ENCODE data around the gene RHOT2. TPM values are rescaled to one million over a fixed set of nuclear protein-coding genes. Genes with fewer than 3 reads are reported as not detected.

Gene RHOT2
- total RNA-seq, 1 donor from 2014 or later = 189 TPM

DNA sequence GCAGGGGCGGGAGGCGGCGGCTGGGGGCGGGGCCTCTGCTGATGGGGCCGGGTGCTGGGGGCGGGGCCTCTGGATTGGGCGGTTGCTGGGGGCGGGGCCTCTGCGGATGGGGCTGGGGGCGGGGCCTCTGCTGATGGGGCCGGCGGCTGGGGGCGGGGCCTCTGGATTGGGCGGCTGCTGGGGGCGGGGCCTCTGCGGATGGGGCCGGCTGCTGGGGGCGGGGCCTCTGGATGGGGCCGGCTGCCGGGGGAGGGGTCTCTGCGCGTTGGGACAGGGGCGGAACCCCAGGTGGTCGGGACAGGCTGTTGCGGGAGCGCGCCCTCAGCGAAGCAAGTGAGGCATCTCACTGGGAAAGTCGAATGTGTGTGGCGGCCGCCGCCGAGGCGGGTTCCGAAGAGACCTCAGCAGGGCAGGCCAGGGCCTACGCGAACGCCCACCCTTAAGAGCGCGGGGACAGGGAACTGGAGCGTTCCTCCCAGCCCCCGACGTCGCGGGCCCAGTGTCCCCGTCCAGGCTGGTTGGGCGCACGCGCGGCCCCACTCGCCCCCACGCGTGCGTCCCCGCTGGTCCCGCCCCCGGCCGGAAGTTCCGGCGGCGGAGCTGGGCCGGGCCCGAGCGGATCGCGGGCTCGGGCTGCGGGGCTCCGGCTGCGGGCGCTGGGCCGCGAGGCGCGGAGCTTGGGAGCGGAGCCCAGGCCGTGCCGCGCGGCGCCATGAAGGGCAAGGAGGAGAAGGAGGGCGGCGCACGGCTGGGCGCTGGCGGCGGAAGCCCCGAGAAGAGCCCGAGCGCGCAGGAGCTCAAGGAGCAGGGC is 12.1 kb downstream of the RHOT2 start, which contains the start of gene STUB1:
Gene STUB1, plus strand, starts transcription at position 597 of the 811 bp plus-strand sequence. Its CDS starts 116 bp downstream, at position 713.
- TF ChIP-seq, protein P1, sequence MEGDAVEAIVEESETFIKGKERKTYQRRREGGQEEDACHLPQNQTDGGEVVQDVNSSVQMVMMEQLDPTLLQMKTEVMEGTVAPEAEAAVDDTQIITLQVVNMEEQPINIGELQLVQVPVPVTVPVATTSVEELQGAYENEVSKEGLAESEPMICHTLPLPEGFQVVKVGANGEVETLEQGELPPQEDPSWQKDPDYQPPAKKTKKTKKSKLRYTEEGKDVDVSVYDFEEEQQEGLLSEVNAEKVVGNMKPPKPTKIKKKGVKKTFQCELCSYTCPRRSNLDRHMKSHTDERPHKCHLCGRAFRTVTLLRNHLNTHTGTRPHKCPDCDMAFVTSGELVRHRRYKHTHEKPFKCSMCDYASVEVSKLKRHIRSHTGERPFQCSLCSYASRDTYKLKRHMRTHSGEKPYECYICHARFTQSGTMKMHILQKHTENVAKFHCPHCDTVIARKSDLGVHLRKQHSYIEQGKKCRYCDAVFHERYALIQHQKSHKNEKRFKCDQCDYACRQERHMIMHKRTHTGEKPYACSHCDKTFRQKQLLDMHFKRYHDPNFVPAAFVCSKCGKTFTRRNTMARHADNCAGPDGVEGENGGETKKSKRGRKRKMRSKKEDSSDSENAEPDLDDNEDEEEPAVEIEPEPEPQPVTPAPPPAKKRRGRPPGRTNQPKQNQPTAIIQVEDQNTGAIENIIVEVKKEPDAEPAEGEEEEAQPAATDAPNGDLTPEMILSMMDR (conservative IDR thresholded peaks at IDR 0.05) = no peak

DNA sequence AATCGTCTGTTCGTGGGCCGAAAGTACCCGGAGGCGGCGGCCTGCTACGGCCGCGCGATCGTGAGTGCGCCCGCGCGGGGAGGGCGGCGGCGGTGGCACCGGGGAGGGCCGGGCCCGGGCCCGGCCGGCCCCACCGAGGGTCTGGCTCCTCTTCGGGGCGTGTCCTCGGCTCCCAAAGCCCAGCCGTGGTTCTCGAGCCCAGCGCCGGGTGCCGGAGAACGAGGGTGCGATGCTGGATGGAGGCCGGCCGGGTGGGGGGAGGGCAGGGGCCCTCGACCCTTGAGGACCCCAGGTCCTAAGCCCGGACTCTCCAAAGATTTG is 12.7 kb downstream of the RHOT2 start:
- TF ChIP-seq, protein P1 (conservative IDR thresholded peaks at IDR 0.05) = no peak
- H3K36me3 Mint-ChIP-seq (ENCODE audit: low read depth) = peaks cover 3% of the 10 kb centered on the region
- H3K9me3 Mint-ChIP-seq = no peaks in the 10 kb centered on the region
- peaks cover 12% of the 10 kb centered on the region for H3K27me3 Mint-ChIP-seq (ENCODE audit: low read depth)
- DNase-seq (ENCODE audit: low read depth, low spot score) = no peak
- no peak overlapping the region for H3K27ac Mint-ChIP-seq (ENCODE audit: unreplicated experiment)
- H3K4me1 Mint-ChIP-seq = peaks cover 18% of the 10 kb centered on the region
- peak overlapping the region; percentile 90 for H3K4me3 Mint-ChIP-seq

More for the DNA sequence above, 12.1 kb downstream of the RHOT2 start, which contains the start of gene STUB1:
- peaks cover 21% of the 10 kb centered on the region for H3K4me1 Mint-ChIP-seq
- H3K4me3 Mint-ChIP-seq = peak within 1 kb of the TSS; percentile 91
- H3K27me3 Mint-ChIP-seq (ENCODE audit: low read depth) = peaks cover 16% of the 10 kb centered on the region
- H3K9me3 Mint-ChIP-seq = no peaks in the 10 kb centered on the region
- peaks cover 3% of the 10 kb centered on the region for H3K36me3 Mint-ChIP-seq (ENCODE audit: low read depth)
- peak; percentile 92 for DNase-seq (ENCODE audit: low read depth, low spot score)
- peak within 1 kb of the TSS; percentile 91 for H3K27ac Mint-ChIP-seq (ENCODE audit: unreplicated experiment)

DNA sequence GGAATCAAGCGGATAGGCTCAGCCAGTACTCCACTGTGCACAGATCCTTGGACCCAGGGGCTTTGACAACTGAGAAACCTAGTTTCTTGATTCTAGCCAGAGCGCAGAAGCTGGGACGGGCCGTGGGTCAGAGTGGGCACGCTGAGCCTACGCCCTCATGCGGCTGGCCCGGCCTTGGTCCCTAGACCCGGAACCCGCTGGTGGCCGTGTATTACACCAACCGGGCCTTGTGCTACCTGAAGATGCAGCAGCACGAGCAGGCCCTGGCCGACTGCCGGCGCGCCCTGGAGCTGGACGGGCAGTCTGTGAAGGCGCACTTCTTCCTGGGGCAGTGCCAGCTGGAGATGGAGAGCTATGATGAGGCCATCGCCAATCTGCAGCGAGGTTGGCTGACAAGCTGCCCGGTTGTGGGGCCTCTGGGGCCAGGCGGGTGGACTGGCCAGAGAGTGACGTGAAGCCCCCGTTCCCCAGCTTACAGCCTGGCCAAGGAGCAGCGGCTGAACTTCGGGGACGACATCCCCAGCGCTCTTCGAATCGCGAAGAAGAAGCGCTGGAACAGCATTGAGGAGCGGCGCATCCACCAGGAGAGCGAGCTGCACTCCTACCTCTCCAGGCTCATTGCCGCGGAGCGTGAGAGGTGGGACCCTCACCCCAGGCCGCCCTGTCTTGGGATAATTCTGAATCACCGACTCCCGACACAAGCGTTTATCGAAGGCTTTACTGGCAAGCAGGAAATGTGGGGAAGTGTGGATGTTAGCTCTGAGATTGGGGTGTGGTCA is 13.2 kb downstream of the RHOT2 start:
- H3K27me3 Mint-ChIP-seq (ENCODE audit: low read depth) = peaks cover 14% of the 10 kb centered on the region
- H3K4me3 Mint-ChIP-seq = peak overlapping the region; percentile 90
- H3K4me1 Mint-ChIP-seq = peaks cover 18% of the 10 kb centered on the region
- TF ChIP-seq, protein P1 (conservative IDR thresholded peaks at IDR 0.05) = no peak
- no peak for DNase-seq (ENCODE audit: low read depth, low spot score)
- H3K27ac Mint-ChIP-seq (ENCODE audit: unreplicated experiment) = no peak overlapping the region
- H3K36me3 Mint-ChIP-seq (ENCODE audit: low read depth) = peaks cover 4% of the 10 kb centered on the region
- no peaks in the 10 kb centered on the region for H3K9me3 Mint-ChIP-seq

DNA sequence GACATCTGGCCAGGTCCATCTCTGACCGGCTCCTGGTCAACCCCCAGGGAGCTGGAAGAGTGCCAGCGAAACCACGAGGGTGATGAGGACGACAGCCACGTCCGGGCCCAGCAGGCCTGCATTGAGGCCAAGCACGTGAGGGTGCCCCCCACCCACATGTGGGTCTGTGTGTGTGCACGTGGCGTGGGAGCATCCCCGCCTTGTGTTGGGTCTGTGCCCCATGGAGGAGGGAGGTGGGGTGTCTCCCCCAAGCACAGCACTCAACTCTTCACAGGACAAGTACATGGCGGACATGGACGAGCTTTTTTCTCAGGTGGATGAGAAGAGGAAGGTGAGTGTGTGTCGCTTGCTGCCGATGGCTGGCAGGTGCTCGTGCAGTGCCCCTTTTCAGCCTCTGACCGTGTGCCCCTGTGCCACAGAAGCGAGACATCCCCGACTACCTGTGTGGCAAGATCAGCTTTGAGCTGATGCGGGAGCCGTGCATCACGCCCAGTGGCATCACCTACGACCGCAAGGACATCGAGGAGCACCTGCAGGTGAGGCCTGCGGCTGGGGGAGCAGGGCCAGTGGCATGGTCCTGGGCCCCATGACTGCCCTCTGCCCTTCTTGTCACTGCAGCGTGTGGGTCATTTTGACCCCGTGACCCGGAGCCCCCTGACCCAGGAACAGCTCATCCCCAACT is 14.0 kb downstream of the RHOT2 start:
- Mint-ChIP-seq H3K4me1 (peaks cover 18% of the 10 kb centered on the region), H3K27me3 (ENCODE audit: low read depth) (peaks cover 10% of the 10 kb centered on the region), H3K27ac (ENCODE audit: unreplicated experiment) (peak overlapping the region; percentile 12), H3K4me3 (peak overlapping the region; percentile 90), H3K9me3 (no peaks in the 10 kb centered on the region), H3K36me3 (ENCODE audit: low read depth) (peaks cover 5% of the 10 kb centered on the region)
- DNase-seq (ENCODE audit: low read depth, low spot score) = no peak
- TF ChIP-seq, protein P1 (conservative IDR thresholded peaks at IDR 0.05) = no peak
